ENCODE data around the gene TNFSF13B.
"Not testable (repeated sequence)": the region's sequence is repeated elsewhere in the genome, so short reads cannot be mapped to it uniquely, and the experiment has no call there.

Gene TNFSF13B, protein sequence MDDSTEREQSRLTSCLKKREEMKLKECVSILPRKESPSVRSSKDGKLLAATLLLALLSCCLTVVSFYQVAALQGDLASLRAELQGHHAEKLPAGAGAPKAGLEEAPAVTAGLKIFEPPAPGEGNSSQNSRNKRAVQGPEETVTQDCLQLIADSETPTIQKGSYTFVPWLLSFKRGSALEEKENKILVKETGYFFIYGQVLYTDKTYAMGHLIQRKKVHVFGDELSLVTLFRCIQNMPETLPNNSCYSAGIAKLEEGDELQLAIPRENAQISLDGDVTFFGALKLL

DNA sequence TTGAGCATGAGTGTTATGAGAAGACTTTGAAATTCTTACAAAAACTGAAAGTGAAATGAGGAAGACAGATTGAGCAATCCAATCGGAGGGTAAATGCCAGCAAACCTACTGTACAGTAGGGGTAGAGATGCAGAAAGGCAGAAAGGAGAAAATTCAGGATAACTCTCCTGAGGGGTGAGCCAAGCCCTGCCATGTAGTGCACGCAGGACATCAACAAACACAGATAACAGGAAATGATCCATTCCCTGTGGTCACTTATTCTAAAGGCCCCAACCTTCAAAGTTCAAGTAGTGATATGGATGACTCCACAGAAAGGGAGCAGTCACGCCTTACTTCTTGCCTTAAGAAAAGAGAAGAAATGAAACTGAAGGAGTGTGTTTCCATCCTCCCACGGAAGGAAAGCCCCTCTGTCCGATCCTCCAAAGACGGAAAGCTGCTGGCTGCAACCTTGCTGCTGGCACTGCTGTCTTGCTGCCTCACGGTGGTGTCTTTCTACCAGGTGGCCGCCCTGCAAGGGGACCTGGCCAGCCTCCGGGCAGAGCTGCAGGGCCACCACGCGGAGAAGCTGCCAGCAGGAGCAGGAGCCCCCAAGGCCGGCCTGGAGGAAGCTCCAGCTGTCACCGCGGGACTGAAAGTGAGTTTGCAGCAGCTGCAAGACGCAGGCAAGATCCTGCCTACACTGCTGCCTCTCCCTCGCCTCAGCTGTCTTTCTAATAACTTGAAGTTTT, at the start of gene TNFSF13B:
TNFSF13B (plus strand) TSS at position 118 of the 728 bp plus-strand sequence; CDS start at position 296, 178 bp downstream.
- DNase-seq (ENCODE audit: low spot score) = peak; percentile 13

DNA sequence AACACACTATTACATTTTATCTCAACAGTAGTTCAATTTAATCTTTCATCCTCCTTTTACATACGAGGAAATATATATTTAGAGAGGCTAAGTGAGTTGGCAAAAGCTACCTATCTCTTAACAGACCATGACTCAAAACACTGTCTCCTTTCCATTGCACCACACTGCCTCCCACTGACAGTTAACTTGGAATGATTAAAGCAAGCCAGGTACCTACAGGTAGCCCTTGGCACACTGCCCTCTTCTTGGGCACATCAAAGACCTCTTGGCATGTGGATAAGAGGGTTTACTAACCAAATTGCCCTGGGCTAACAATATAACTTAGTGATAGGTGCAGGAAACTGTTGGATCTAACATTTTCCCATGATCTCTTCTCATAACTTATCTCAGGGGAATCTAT, 49.5 kb upstream of the TNFSF13B start:
- DNase-seq (ENCODE audit: low spot score) = no peak

DNA sequence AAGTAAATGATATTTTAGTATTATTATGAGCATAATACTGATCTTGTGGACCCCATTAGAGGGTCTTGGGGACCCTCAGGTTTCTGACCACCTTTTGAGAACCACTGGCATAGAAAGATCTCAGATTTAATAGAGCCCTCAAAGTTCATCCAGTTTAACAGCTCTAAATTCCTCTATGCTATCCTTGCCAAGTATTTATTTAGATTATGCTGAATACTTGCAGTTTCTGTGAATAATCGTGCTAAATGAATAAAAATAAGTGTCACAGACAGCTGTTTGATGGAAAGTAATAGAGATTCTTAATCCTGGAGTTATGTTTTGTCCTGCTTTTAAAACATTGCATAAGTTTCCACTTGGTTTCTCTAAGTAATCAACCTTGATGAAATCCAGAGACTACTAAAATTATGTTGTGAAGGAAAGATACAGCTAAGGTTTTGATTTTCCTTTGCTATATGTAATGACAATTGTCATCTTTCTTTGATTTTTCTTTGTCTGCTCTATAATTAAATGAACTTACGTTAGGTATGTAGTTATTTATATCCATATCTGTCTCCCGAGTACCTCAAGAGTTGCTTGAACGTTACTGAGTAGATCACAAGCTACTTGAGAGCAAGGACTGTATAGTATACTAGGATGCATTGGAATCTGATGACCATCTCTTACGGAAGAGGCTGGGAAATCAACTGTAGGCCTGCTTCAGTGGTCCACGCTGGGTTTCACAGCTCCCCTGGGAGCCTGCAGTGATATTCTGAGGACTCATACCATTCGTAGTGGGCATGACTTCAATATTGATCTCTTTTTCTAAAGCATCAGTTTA, 45.6 kb upstream of the TNFSF13B start:
- no peak for DNase-seq (ENCODE audit: low spot score)

GRCh38 chr13:108225440-108225839, 44.1 kb upstream of the TNFSF13B start:
- no peak for DNase-seq (ENCODE audit: low spot score)

DNA sequence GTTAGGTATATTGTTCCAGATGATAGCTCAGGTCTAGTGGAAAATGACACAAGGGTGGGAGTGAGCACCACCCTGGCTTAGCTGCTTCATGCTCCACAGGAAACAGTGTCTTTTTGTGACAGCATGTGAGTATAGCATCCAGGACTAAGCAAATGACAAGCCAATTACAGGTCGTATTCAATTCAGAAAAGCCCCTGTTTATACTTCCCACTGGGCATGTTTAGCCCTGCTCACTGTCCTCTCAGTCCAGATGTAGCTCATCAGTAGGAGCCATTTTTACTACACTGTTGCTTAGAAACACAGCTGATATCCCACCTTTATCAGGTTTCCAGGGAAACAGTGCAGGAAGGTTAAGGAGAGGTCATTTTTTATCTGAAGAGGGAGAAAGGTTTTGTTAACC, 43.3 kb upstream of the TNFSF13B start:
- DNase-seq (ENCODE audit: low spot score) = no peak

DNA sequence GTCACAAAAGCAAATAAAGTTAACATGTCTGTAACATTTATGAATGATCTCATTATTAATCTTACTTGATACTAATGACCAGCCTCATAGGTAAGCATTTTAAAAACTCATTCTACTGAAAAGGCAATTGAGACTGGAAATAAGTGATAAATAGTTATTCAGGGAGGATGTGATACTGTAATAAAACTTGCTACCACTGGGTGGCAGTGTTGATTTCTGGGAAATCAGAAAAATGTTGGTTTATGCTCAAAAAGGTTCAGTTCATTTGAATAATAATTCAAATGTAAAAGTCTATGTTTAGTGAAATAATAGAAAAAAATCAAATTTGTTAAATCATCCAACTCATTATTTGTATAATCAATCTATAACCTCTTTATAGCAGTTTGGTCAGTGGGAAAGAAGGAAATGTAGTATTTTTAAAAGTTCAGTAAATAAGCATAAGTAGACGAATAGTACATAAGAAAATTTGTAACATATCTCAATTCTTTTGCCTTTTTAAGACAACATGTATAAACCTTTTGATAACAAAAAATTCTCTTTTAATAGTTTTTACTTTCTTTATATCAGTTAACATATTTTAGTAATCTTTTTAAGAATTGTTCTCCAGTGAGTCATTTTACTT, 41.8 kb upstream of the TNFSF13B start:
- peak; percentile 43 for DNase-seq (ENCODE audit: low spot score)

DNA sequence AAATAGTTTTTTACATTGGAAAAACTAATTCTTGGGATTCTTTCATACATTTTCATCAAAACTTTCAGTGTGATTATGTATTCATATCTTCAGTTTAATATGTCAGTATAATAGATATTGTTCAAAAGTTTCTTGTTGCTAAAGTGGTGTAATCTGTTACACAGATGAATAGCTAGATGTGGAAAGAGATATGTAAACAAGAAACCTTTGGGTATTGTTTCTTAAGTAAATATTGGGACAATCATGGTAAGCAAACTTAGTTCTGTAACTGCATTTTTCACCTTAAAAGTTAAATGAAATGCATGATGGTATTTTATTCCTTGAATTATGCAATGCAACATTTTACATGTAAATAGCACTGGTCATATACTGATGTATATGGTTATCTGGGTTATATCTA, 39.1 kb upstream of the TNFSF13B start:
- no peak for DNase-seq (ENCODE audit: low spot score)

DNA sequence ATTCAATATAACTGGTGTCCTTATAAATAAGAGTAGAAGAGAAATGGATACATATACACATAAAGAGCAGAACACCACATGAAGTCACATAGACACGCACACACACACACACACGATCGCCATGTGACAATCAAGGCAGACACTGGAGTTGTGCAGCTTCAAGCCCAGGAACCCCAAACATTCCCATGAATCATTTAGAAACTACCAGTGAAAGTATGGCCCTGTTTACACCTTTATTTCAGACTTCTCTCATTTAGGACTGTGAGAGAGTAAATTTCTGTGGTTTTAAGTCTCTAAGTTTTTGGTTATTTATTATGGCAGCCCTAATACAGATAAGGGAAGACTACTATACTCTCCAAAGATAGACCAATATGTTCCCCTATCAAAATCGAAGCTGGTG, 20.4 kb upstream of the TNFSF13B start:
- DNase-seq (ENCODE audit: low spot score) = no peak

DNA sequence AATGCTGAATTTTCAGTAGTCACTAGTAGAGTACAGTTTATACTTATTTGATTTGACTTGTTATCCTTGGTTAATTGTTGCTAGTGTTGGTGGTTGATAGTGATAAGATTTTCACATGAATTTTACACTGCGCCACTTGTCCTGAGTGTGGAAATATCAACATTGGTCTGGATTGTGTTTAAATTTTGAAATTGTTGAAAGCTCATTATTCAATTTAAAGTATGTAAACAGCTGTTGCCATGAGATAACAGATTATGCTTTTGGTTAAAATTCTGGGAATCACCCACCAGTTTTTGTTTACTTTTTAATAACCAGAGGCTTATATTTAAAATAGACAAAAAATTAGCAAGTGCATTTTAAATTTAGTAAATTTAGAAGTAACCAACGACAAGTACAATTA, 12.3 kb upstream of the TNFSF13B start:
- DNase-seq (ENCODE audit: low spot score) = no peak

GRCh38 chr13:108263621-108264355, 5.7 kb upstream of the TNFSF13B start:
- no peak for DNase-seq (ENCODE audit: low spot score)

GRCh38 chr13:108266321-108266990, 3.1 kb upstream of the TNFSF13B start:
- no peak for DNase-seq (ENCODE audit: low spot score)

GRCh38 chr13:108267347-108267746, 2.2 kb upstream of the TNFSF13B start:
- no peak for DNase-seq (ENCODE audit: low spot score)

GRCh38 chr13:108267855-108268254, 1.7 kb upstream of the TNFSF13B start:
- DNase-seq (ENCODE audit: low spot score) = not testable (repeated sequence)

- no peak for DNase-seq (ENCODE audit: low spot score)
Observed at GRCh38 chr13:108268466-108269112, 929 bp upstream of the TNFSF13B start.

DNA sequence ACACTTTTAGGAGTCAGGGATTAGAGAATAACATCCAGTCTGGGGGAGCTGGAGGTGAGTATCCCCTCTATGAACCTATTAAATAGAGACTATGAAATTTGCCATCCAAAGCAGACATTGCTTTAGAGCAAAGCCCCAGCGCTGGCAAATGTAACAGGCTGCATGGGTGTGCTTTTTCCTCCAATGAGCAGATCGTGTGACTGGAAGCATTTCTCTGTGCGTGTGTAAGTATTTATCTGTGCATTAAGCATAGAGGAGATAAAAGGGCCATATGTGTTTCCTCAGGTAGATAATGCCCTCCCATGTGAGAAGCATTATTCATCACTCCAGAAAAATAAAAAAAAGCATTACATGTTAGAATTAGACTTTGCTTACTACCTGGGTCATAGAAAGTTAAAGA, 924 bp downstream of the TNFSF13B start:
- DNase-seq (ENCODE audit: low spot score) = no peak

DNA sequence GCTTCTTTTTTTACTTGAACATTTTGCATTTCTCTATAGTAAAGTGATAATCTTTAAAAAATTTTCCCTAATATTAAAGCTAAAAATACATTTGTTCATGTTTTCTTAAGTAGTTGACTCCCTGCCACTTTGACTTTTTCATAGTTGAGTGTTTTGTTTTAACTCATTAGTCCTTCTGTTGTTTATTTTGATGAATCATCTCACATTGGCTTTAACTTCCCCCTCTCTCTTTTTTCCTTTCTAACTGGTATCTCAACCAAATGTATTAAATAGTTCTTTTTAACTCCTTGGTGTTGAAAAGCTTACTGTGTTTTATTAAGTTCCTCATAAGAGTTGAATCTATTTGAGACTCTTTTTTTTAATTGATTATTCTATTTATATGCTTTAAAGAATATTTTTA, 2.8 kb downstream of the TNFSF13B start:
- DNase-seq (ENCODE audit: low spot score) = no peak

- no peak for DNase-seq (ENCODE audit: low spot score)
Observed at GRCh38 chr13:108273429-108274118, 4.1 kb downstream of the TNFSF13B start.

GRCh38 chr13:108274718-108275117, 5.2 kb downstream of the TNFSF13B start:
- DNase-seq (ENCODE audit: low spot score) = no peak

GRCh38 chr13:108276060-108276459, 6.5 kb downstream of the TNFSF13B start:
- no peak for DNase-seq (ENCODE audit: low spot score)

GRCh38 chr13:108278466-108278865, 8.9 kb downstream of the TNFSF13B start:
- no peak for DNase-seq (ENCODE audit: low spot score)
